Gastroesophageal sphincter (tissue), 3 donors: Measurements from ENCODE around the gene DGLUCY.

Source experiments
- EP300 ChIP-seq: sonication (generic); formaldehyde crosslinking; IDR thresholded peaks from one replicate; pipeline ENCODE4 v1.6.1; 2017; ENCODE audit warnings: antibody characterized with exemption, mild to moderate bottlenecking
- POLR2A ChIP-seq, 2 donors: fragments of 450-650 bp; IDR thresholded peaks; one replicate each; pipeline ENCODE4 v1.6.1; 2017; ENCODE audit warnings: antibody characterized with exemption in 2 of 2, mild to moderate bottlenecking in 2 of 2, moderate library complexity in 1 of 2
- POLR2AphosphoS5 ChIP-seq: sonication (generic); formaldehyde crosslinking; IDR thresholded peaks from one replicate; pipeline ENCODE4 v1.6.1; 2017; ENCODE audit warnings: antibody characterized with exemption
- TF ChIP-seq, protein P1 (sequence below), 4 experiments: fragments of 200-600 bp in 2 of 4; fragments of 450-650 bp in 2 of 4; sonication (generic) in 1 of 4; IDR thresholded peaks; one replicate each; pipeline ENCODE4 v1.5.1; 2017 to 2019; ENCODE audit warnings: antibody characterized with exemption in 4 of 4, mild to moderate bottlenecking in 2 of 4, moderate library complexity in 2 of 4

DNA sequence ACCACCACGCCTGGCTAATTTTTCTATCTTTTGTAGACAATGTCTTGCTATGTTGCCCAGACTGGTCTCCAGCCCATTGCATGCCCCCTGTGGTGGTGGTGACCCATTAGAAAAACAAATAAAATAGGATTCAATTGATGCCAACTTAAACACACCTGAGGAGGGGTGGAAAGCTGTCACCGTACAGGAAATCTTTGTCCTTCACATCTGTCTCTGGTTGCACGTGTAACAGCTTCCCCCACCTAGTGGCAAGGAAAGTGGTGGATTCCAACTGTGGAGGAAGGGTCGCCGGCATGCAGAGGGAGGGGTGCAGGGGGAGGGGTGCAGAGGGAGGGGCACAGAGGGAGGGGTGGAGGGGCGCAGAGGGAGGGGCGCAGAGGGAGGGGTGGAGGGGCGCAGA, 156.7 kb downstream of the DGLUCY start:
- TF ChIP-seq, protein P1, sequence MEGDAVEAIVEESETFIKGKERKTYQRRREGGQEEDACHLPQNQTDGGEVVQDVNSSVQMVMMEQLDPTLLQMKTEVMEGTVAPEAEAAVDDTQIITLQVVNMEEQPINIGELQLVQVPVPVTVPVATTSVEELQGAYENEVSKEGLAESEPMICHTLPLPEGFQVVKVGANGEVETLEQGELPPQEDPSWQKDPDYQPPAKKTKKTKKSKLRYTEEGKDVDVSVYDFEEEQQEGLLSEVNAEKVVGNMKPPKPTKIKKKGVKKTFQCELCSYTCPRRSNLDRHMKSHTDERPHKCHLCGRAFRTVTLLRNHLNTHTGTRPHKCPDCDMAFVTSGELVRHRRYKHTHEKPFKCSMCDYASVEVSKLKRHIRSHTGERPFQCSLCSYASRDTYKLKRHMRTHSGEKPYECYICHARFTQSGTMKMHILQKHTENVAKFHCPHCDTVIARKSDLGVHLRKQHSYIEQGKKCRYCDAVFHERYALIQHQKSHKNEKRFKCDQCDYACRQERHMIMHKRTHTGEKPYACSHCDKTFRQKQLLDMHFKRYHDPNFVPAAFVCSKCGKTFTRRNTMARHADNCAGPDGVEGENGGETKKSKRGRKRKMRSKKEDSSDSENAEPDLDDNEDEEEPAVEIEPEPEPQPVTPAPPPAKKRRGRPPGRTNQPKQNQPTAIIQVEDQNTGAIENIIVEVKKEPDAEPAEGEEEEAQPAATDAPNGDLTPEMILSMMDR (IDR thresholded peaks at IDR 0.05) = no peak
- no peak for TF ChIP-seq POLR2A (IDR thresholded peaks at IDR 0.05)
- TF ChIP-seq POLR2AphosphoS5 = no peak
- TF ChIP-seq EP300 = no peak
